DND-41 (cell line): ENCODE data around the gene LYL1.

Source experiments
- ATAC-seq: fragments of 200-7000 bp; cut with Tn5 transposase; 3 replicates; pipeline ENCODE4 v1.9.1; 2021; ENCODE audit warnings: low read depth; ENCODE audit not compliant: insufficient read depth
- DNase-seq: peaks from one replicate; pipeline ENCODE4 v3.0.0-alpha.2; 2020
- H2AFZ ChIP-seq: 2 replicates; pipeline ENCODE4 v1.6.0; 2012; ENCODE audit warnings: low read depth, low read length
- H3K27ac ChIP-seq: 2 replicates; pipeline ENCODE4 v1.5.1; 2012; ENCODE audit warnings: low read length, inconsistent platforms
- H3K27me3 ChIP-seq: fragments of 200-600 bp; sonication (generic); 2 replicates; pipeline ENCODE4 v1.6.0; 2012; ENCODE audit warnings: low read length, mild to moderate bottlenecking, inconsistent platforms; ENCODE audit not compliant: insufficient read depth, poor library complexity
- H3K36me3 ChIP-seq: 2 replicates; pipeline ENCODE4 v1.5.1; 2012; ENCODE audit warnings: low read length, inconsistent platforms; ENCODE audit not compliant: insufficient read depth
- H3K4me1 ChIP-seq: 2 replicates; pipeline ENCODE4 v1.5.1; 2012; ENCODE audit warnings: mild to moderate bottlenecking, low read length; ENCODE audit not compliant: insufficient read depth
- H3K4me2 ChIP-seq: 2 replicates; pipeline ENCODE4 v1.6.0; 2012; ENCODE audit warnings: mild to moderate bottlenecking, moderate library complexity, low read length, inconsistent platforms; ENCODE audit not compliant: insufficient read depth
- H3K4me3 ChIP-seq, 2 experiments: fragments of 200-600 bp in 1 of 2; shearing (Covaris generic) in 1 of 2; 2 replicates each; pipeline ENCODE4 v1.5.1; 2012 to 2016; ENCODE audit warnings: inconsistent platforms in 2 of 2, low read length in 2 of 2, mild to moderate bottlenecking in 2 of 2, low read depth in 1 of 2, moderate library complexity in 1 of 2
- H3K79me2 ChIP-seq: 2 replicates; pipeline ENCODE4 v1.6.0; 2012; ENCODE audit warnings: low read length, inconsistent platforms; ENCODE audit not compliant: insufficient read depth
- H3K9ac ChIP-seq: 2 replicates; pipeline ENCODE4 v1.6.0; 2012; ENCODE audit warnings: low read depth, mild to moderate bottlenecking, inconsistent platforms, low read length, moderate library complexity
- H3K9me3 ChIP-seq: 2 replicates; pipeline ENCODE4 v1.5.1; 2012; ENCODE audit warnings: low read length, moderate library complexity, mild to moderate bottlenecking, inconsistent platforms; ENCODE audit not compliant: insufficient read depth, severe bottlenecking
- H4K20me1 ChIP-seq: 2 replicates; pipeline ENCODE4 v1.6.0; 2012; ENCODE audit warnings: low read length; ENCODE audit not compliant: insufficient read depth
- CTCF ChIP-seq: IDR thresholded peaks from 2 replicates; pipeline ENCODE4 v1.5.1; 2012; ENCODE audit warnings: borderline replicate concordance, low read length, moderate library complexity, mild to moderate bottlenecking; ENCODE audit not compliant: poor library complexity, severe bottlenecking; ENCODE audit errors: extremely low read depth
- EZH2 ChIP-seq: IDR thresholded peaks from 3 replicates; pipeline ENCODE4 v1.6.1; 2012; ENCODE audit warnings: borderline replicate concordance, low read depth, mild to moderate bottlenecking, moderate library complexity, low read length, inconsistent platforms; ENCODE audit not compliant: severe bottlenecking

Gene LYL1

GRCh38 chr19:13095393-13095784, 7.3 kb downstream of the LYL1 start:
- Histone ChIP-seq H3K4me1 (peaks cover 22% of the 10 kb centered on the region), H3K4me3 (no peak overlapping the region), H3K27ac (no peak overlapping the region), H4K20me1 (no peaks in the 10 kb centered on the region; the same call in 1 of the 2 replicates), H3K79me2 (no peaks in the 10 kb centered on the region), H3K9ac (no peak overlapping the region), H3K36me3 (no peaks in the 10 kb centered on the region), H3K27me3 (no peaks in the 10 kb centered on the region), H2AFZ (no peak overlapping the region), H3K4me2 (no peak overlapping the region), H3K9me3 (no peaks in the 10 kb centered on the region)
- DNase-seq (no peak), ATAC-seq (no peak)
- no peak for TF ChIP-seq CTCF
- TF ChIP-seq EZH2, result no peak

GRCh38 chr19:13094771-13095392, 7.8 kb downstream of the LYL1 start:
- Histone ChIP-seq H3K4me2 (no peak overlapping the region), H3K79me2 (no peaks in the 10 kb centered on the region), H3K4me1 (peaks cover 17% of the 10 kb centered on the region), H3K27ac (no peak overlapping the region), H3K9me3 (no peaks in the 10 kb centered on the region), H3K9ac (no peak overlapping the region), H3K36me3 (no peaks in the 10 kb centered on the region), H2AFZ (no peak overlapping the region), H4K20me1 (no peaks in the 10 kb centered on the region; the same call in 1 of the 2 replicates), H3K4me3 (no peak overlapping the region), H3K27me3 (no peaks in the 10 kb centered on the region)
- DNase-seq (no peak), ATAC-seq (no peak)
- TF ChIP-seq CTCF (no peak), EZH2 (no peak)

GRCh38 chr19:13094106-13094504, 8.6 kb downstream of the LYL1 start:
- H3K4me1 ChIP-seq, result peaks cover 9% of the 10 kb centered on the region
- H3K9me3 ChIP-seq, result no peaks in the 10 kb centered on the region
- no peak overlapping the region for H3K9ac ChIP-seq
- ATAC-seq (no peak), DNase-seq (no peak)
- H2AFZ ChIP-seq, result no peak overlapping the region
- H3K36me3 ChIP-seq, result no peaks in the 10 kb centered on the region
- H3K4me2 ChIP-seq, result no peak overlapping the region
- H3K4me3 ChIP-seq, result no peak overlapping the region
- no peaks in the 10 kb centered on the region for H3K79me2 ChIP-seq
- TF ChIP-seq CTCF (no peak), EZH2 (no peak)
- no peak overlapping the region for H3K27ac ChIP-seq
- H4K20me1 ChIP-seq, result no peaks in the 10 kb centered on the region; the same call in 1 of the 2 replicates
- no peaks in the 10 kb centered on the region for H3K27me3 ChIP-seq
